ENCODE measurements around the gene PLPP3.

PLPP3 gene

DNA sequence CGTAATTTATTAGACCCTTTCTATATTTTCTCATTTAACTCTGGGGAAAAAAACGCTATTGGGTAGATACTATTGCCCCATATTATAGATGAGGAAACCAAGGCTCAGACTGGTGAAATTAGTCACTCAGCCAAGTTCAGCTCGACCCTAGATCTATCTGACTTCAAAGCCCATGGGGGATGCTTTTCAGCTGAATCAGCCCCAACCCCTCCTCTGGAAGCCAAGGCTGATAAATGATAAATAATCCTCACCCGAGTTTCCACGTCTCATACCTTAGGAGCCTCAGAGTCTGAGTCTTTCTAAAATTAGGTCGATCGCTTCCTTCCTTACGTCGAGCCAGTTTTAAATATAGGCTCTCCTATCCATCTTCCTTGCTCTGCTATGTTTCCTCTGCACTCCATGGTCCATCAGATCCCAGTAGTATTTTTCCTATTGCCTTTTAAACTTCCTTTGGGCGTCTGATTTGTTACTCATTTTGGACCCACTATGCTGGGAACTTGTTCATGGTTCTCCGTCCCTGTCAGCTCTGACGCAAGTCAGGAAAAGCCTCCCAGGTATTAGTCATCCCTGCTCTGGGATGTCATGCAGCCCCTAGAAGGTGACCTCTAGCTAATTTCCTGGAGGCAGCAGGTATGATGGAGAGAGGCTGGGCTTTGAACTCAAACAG is 122.8 kb downstream of the PLPP3 start:
- no peak for DNase-seq

DNA sequence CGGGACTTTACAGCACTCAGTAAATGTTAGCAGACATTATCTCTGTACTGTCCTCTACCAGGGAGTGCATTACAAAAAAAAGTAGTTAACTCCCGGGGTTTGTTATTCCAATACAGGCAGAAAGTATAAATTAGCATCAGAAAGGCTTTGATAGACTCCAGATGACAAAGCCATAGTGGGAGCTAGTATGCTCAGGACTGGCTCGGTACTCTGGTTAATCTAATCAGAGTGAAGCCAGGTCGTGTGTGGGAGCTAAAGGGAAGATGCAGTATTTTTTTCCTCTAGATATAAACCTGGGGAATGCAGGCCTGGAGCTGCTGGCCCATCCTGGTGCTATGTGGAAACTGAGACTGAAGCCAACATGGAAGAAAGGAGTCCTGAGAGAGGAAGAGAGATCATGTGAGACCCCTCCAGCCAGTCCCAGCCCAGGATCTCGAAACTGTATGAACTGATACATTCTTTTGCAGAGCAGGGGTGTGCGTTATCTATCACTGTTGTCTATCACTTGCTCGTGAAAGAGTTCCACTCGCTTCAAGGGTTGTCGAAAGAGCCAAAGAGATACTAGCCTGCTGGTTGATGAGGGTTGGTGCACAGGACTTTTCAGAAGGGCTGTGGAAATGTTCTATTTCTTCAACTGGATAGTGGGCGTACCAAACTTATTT is 125.8 kb downstream of the PLPP3 start:
- no peak for DNase-seq

DNA sequence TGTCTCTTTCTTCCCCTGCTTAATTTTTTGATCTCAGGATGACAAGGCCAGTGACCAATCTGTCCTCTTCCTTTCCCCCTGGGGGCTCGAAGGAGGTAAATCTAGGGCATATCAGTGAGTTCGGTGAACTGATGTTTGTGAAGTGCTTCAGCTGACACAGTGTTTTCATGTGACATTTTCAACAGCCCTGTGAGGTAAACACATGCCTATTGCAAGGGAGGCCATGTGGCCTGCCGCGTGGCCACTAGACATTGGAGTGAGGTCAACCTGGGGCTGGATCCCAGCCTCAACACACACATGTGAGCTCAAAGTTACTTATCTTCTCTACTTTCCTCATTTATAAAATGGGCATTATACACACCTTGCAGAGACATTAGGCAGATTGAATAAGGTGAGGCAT is 126.3 kb downstream of the PLPP3 start:
- DNase-seq: no peak

GRCh38 chr1:56452027-56453011 is 127.0 kb downstream of the PLPP3 start:
- no peak for DNase-seq

- no peak for DNase-seq
Observed at GRCh38 chr1:56451491-56451890, 127.9 kb downstream of the PLPP3 start.

- DNase-seq: no peak
Observed at GRCh38 chr1:56450004-56450666, 129.2 kb downstream of the PLPP3 start.

- DNase-seq: no peak
Observed at GRCh38 chr1:56448529-56449300, 130.6 kb downstream of the PLPP3 start.

- no peak for DNase-seq
Observed at GRCh38 chr1:56447823-56448222, 131.5 kb downstream of the PLPP3 start.

DNA sequence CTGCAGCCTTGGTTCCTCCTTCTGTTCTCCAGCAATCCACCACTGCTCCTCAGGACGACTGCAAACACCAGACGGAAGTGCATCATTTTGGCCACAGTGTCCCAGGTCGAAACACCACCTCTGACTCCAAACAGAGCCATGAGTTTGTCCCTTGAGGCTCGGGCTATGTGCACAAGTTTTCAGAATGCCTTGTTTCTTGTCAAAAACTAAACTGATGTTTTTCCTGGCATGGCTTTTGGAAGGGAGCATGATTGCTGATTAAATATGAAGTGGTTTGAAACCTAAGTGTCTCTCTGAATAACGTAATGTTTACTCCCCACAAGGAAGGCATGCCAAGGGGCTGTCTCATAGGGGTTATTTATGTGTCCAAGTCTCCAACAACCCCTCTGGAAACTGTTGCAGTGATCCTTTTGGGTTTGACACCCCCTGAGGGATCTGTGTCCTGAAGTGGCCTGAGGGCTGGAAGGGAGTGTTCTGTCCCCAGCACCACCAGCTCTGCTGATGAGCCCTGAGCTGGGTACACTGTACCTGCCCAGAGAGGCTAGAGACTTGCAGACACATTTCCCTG is 132.7 kb downstream of the PLPP3 start:
- no peak for DNase-seq

DNA sequence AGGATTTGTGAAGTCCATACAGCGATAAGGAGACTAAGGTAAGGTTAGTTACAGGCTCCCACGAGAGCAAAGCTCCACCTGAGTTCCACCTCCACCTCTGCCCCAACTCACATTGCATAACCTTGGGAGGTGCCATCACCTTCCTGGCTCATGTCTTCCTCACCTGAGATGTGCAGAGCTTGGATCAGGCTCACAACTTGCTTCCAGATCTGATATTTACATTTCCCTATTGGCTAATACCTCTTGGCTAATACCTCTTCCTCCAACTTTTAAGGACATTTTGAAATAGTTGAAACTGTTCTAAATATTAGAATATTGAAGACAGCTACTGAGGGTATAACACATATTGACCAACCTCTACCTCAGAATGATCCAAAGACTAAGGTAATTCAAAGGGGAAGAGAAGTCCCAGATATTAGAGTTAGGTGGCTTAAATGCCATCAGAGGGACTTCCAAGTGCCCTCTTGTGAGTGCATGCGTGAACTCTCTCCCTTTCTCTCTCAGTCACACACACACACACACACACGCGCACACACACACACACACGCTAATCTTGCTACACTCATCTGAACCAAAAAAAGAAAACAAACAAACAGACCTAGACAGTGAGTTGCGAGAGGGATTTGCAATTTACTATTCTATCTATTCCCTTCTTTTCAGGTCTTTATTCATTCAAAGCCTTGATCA is 134.3 kb downstream of the PLPP3 start:
- DNase-seq: no peak
